Cardiac muscle cell (in vitro differentiated cells and primary cell): ENCODE measurements around the gene ZBTB7B. TPM values are rescaled to one million over a fixed set of nuclear protein-coding genes. Genes with fewer than 3 reads are reported as not detected.

ENCODE experiments used
- DNase-seq, 2 donors: peaks; one replicate each; pipeline versions ENCODE4 v3.0.0 to v3.0.0-alpha.2; 2010 to 2017; ENCODE audit warnings: low read depth in 1 of 2, low spot score in 1 of 2
- H3K27ac ChIP-seq: fragments of 200-600 bp; sonication (generic); 2 replicates; pipeline ENCODE4 v1.5.1; 2016
- H3K27me3 ChIP-seq: fragments of 200-600 bp; sonication (generic); 2 replicates; pipeline ENCODE4 v1.6.0; 2016; ENCODE audit warnings: control low read depth
- H3K36me3 ChIP-seq: fragments of 200-600 bp; sonication (generic); 2 replicates; pipeline ENCODE4 v1.5.1; 2016; ENCODE audit warnings: control low read depth
- H3K4me1 ChIP-seq: fragments of 200-600 bp; sonication (generic); 2 replicates; pipeline ENCODE4 v1.8.1; 2017; ENCODE audit warnings: low read depth, mild to moderate bottlenecking, mixed run types
- H3K4me3 ChIP-seq: fragments of 200-600 bp; sonication (generic); 2 replicates; pipeline ENCODE4 v1.5.1; 2016; ENCODE audit warnings: mild to moderate bottlenecking
- H3K9me3 ChIP-seq: fragments of 200-600 bp; sonication (generic); 2 replicates; pipeline ENCODE4 v1.5.1; 2017; ENCODE audit warnings: low read depth, mild to moderate bottlenecking, control low read depth
- CTCF ChIP-seq: IDR thresholded peaks from 2 replicates; pipeline ENCODE4 v1.5.1; 2012; ENCODE audit warnings: low read depth, mild to moderate bottlenecking, low read length
- polyA plus RNA-seq: library from polyadenylated mRNA; unstranded; fragments of >200 nt; fragmentation: Nextera tagmentation; extraction: Ambion mirVana; gene quantifications from 2 replicates; pipeline ENCODE4 v1.2.1, GENCODE V29; 2016
- total RNA-seq: library from RNA; depleted of rRNA; stranded (reverse); fragments of >200 nt; gene quantifications from 2 replicates; pipeline ENCODE4 v1.2.3, GENCODE V29; 2016

Gene ZBTB7B
- total and polyA plus RNA-seq, 2 experiments from 2014 or later: 4.7 to 25.6 TPM

- no peaks in the 10 kb centered on the region for H3K4me1 ChIP-seq
These were observed 6.7 kb downstream of the ZBTB7B start for GRCh38 chr1:155009221-155009711.

GRCh38 chr1:155009742-155010141 is 7.1 kb downstream of the ZBTB7B start:
- H3K4me1 ChIP-seq: no peaks in the 10 kb centered on the region
- no peaks in the 10 kb centered on the region for H3K27me3 ChIP-seq
- no peaks in the 10 kb centered on the region for H3K9me3 ChIP-seq
- no peak for TF ChIP-seq CTCF
- no peak overlapping the region for H3K4me3 ChIP-seq
- no peak overlapping the region for H3K27ac ChIP-seq
- no peaks in the 10 kb centered on the region for H3K36me3 ChIP-seq
- DNase-seq: no peak

More at GRCh38 chr1:155009221-155009711, 6.7 kb downstream of the ZBTB7B start:
- no peak for TF ChIP-seq CTCF
- no peak overlapping the region for H3K4me3 ChIP-seq
- H3K9me3 ChIP-seq: no peaks in the 10 kb centered on the region
- no peak for DNase-seq
- H3K27ac ChIP-seq: no peak overlapping the region
- H3K36me3 ChIP-seq: no peaks in the 10 kb centered on the region
- H3K27me3 ChIP-seq: no peaks in the 10 kb centered on the region

- H3K4me3 ChIP-seq: no peak overlapping the region
- H3K4me1 ChIP-seq: no peaks in the 10 kb centered on the region
- no peaks in the 10 kb centered on the region for H3K27me3 ChIP-seq
- no peaks in the 10 kb centered on the region for H3K36me3 ChIP-seq
- TF ChIP-seq CTCF: no peak
- H3K9me3 ChIP-seq: no peaks in the 10 kb centered on the region
- no peak overlapping the region for H3K27ac ChIP-seq
- no peak for DNase-seq
These were observed 7.8 kb downstream of the ZBTB7B start for GRCh38 chr1:155010211-155010918.

- H3K36me3 ChIP-seq: no peaks in the 10 kb centered on the region
- TF ChIP-seq CTCF: no peak
- no peak for DNase-seq
- H3K4me3 ChIP-seq: no peak overlapping the region
- no peaks in the 10 kb centered on the region for H3K27me3 ChIP-seq
- no peaks in the 10 kb centered on the region for H3K4me1 ChIP-seq
- no peaks in the 10 kb centered on the region for H3K9me3 ChIP-seq
- no peak overlapping the region for H3K27ac ChIP-seq
These were observed 8.4 kb downstream of the ZBTB7B start for GRCh38 chr1:155011004-155011416.

- H3K4me1 ChIP-seq: no peaks in the 10 kb centered on the region
- H3K9me3 ChIP-seq: no peaks in the 10 kb centered on the region
- H3K27ac ChIP-seq: no peak overlapping the region
- H3K27me3 ChIP-seq: no peaks in the 10 kb centered on the region
- H3K4me3 ChIP-seq: no peak overlapping the region
- no peak for TF ChIP-seq CTCF
- peaks cover 2% of the 10 kb centered on the region for H3K36me3 ChIP-seq
- no peak for DNase-seq
These were observed 8.9 kb downstream of the ZBTB7B start for GRCh38 chr1:155011437-155012025.
